Uterus (tissue), 4 donors: Measurements from ENCODE around the gene ADIPOR2. TPM values are rescaled to one million over a fixed set of nuclear protein-coding genes. Genes with fewer than 3 reads are reported as not detected.
"Not testable (repeated sequence)": the region's sequence is repeated elsewhere in the genome, so short reads cannot be mapped to it uniquely, and the experiment has no call there.

Source experiments
- DNase-seq, 2 donors: peaks; one replicate each; pipeline ENCODE4 v3.0.0-alpha.2; 2019 to 2020
- H3K27ac ChIP-seq, 2 donors: fragments of 200-600 bp; sonication (generic); 1 replicate in 1 of 2; 2 replicates in 1 of 2; pipeline ENCODE4 v1.5.1; 2016 to 2018
- H3K27me3 ChIP-seq, 2 donors: fragments of 200-600 bp; sonication (generic); one replicate each; pipeline ENCODE4 v1.5.1; 2018 to 2019; ENCODE audit warnings: control low read depth in 1 of 2
- H3K36me3 ChIP-seq, 2 donors: fragments of 200-600 bp; sonication (generic); one replicate each; pipeline ENCODE4 v1.5.1; 2019; ENCODE audit warnings: control low read depth in 1 of 2
- H3K4me1 ChIP-seq, 2 donors: fragments of 200-600 bp; sonication (generic); one replicate each; pipeline ENCODE4 v1.5.1; 2018 to 2019; ENCODE audit warnings: control low read depth in 1 of 2
- H3K4me3 ChIP-seq, 2 donors: fragments of 200-600 bp; sonication (generic); 1 replicate in 1 of 2; 2 replicates in 1 of 2; pipeline ENCODE4 v1.5.1; 2018 to 2019; ENCODE audit warnings: mild to moderate bottlenecking in 1 of 2
- H3K9me3 ChIP-seq, 2 donors: fragments of 200-600 bp; sonication (generic); one replicate each; pipeline ENCODE4 v1.5.1; 2019; ENCODE audit warnings: control low read depth in 1 of 2
- POLR2A ChIP-seq, 2 donors: fragments of 450-650 bp; IDR thresholded peaks; one replicate each; pipeline ENCODE4 v1.6.1; 2016; ENCODE audit warnings: antibody characterized with exemption in 2 of 2, mild to moderate bottlenecking in 1 of 2, moderate library complexity in 1 of 2
- intact Hi-C: fragments of 100-400 bp; cut with DNase I; formaldehyde crosslinking; loops from one replicate; pipeline ENCODE4 v1.15.1; 2023; ENCODE audit warnings: low total_unique reads
- total RNA-seq, 4 donors: library from RNA; depleted of rRNA in 3 of 4; stranded (reverse); fragments of >200 nt in 3 of 4; gene quantifications; one replicate each; pipeline versions ENCODE4 v1.1.0 to v1.2.4, GENCODE V29; 2014 to 2023
- TF ChIP-seq, protein P1 (sequence below), 4 experiments: fragments of 200-600 bp in 2 of 4; fragments of 450-650 bp in 2 of 4; sonication (generic) in 2 of 4; IDR thresholded peaks; one replicate each; pipeline ENCODE4 v1.5.1; 2016 to 2019; ENCODE audit warnings: antibody characterized with exemption in 4 of 4, mild to moderate bottlenecking in 2 of 4, moderate library complexity in 1 of 4
- donor health status: DM: yes; HTN: yes; CAD: no.

Gene ADIPOR2
- total RNA-seq, 4 donors from 2014 or later, result 30.3 to 71.2 (median 42.3) TPM

DNA sequence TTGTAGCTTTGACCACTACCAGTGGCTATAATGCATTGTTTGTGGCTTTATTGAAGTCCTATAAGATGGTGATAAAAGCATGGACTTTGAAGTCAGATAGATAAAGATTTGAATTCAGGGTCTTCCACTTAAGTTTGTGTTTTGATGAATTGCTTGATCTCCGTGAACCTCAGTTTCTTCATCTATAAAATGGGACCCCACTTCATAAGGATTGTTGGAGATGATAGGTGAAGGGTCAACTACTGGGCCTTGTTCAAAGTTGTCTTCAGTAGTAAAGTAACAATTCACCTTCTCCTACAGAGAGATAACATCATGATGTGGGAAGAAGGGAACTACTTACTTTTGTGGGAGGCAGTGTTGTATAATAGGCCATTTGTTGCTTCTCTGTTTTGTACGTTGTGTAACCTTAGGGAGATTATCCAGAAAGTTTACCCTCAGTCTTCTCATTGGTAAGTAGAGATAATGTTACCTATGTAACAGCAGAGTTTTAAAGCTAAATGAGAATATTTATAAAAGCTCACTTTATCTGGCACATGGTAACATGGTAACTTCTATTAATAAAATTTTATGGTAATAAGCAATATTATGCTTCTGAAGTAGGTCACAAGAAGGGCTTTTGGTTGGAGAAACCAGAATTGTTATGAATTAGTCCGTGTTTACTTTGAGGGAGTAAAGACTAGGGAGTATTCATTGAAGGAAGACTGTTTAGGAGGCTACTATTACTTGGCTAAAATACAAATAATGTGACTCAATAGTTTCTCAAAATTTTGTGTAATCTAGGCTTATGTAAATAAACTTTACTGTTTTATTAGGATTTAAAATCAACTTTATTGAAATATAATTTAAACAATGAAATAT is 15.1 kb downstream of the ADIPOR2 start:
- H3K36me3 ChIP-seq, result no peaks in the 10 kb centered on the region
- H3K9me3 ChIP-seq, result no peaks in the 10 kb centered on the region
- DNase-seq, result no peak
- no peak for TF ChIP-seq POLR2A (IDR thresholded peaks at IDR 0.05)
- TF ChIP-seq, protein P1, sequence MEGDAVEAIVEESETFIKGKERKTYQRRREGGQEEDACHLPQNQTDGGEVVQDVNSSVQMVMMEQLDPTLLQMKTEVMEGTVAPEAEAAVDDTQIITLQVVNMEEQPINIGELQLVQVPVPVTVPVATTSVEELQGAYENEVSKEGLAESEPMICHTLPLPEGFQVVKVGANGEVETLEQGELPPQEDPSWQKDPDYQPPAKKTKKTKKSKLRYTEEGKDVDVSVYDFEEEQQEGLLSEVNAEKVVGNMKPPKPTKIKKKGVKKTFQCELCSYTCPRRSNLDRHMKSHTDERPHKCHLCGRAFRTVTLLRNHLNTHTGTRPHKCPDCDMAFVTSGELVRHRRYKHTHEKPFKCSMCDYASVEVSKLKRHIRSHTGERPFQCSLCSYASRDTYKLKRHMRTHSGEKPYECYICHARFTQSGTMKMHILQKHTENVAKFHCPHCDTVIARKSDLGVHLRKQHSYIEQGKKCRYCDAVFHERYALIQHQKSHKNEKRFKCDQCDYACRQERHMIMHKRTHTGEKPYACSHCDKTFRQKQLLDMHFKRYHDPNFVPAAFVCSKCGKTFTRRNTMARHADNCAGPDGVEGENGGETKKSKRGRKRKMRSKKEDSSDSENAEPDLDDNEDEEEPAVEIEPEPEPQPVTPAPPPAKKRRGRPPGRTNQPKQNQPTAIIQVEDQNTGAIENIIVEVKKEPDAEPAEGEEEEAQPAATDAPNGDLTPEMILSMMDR (IDR thresholded peaks at IDR 0.05), result no peak
- no peak overlapping the region for H3K4me3 ChIP-seq
- H3K4me1 ChIP-seq, result no peaks in the 10 kb centered on the region
- no peaks in the 10 kb centered on the region for H3K27me3 ChIP-seq
- H3K27ac ChIP-seq, result no peak overlapping the region
- intact Hi-C loops, result no loop called here

DNA sequence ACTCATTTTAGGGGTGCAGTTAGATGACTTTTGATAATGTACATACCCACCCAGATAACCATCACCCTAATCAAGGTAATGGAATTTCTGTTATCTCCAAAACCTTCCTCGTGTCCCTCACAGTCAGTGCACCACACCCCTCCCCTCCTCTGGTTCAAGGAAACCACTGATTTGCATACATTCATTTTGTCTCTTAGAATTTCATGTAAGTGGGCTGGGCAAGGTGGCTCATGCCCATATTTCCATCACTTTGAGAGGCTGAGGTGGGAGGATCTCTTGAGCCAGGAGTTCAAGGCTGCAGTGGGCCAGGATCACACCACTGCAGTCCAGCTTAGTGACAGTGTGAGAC is 15.7 kb downstream of the ADIPOR2 start:
- Histone ChIP-seq H3K4me1 (no peaks in the 10 kb centered on the region), H3K4me3 (no peak overlapping the region), H3K9me3 (no peaks in the 10 kb centered on the region), H3K36me3 (no peaks in the 10 kb centered on the region), H3K27ac (no peak overlapping the region), H3K27me3 (no peaks in the 10 kb centered on the region)
- intact Hi-C loops, result no loop called here
- DNase-seq, result no peak
- TF ChIP-seq POLR2A (IDR thresholded peaks at IDR 0.05), result no peak
- TF ChIP-seq, protein P1 (IDR thresholded peaks at IDR 0.05), result no peak

DNA sequence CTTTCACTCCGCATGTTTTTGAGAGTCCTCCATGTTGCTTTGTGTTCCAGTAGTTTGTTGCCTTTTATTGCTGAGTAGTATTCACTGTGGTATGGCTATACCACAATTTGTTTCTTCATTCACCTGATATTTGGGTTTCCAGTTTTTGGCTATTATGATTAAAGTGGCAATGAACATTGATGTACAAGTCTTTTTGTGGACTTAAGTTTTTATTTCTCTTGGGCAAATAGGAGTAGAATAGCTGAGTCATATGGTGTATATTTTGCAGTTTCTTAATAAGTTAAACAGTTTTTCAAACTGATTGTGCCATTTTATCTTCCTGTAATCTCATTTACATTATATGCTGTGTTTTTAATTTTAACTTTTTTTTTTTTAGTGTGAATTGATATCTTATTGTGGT is 16.2 kb downstream of the ADIPOR2 start:
- TF ChIP-seq, protein P1 (IDR thresholded peaks at IDR 0.05), result no peak
- TF ChIP-seq POLR2A (IDR thresholded peaks at IDR 0.05), result no peak
- no peaks in the 10 kb centered on the region for H3K9me3 ChIP-seq
- H3K4me3 ChIP-seq, result no peak overlapping the region
- H3K4me1 ChIP-seq, result no peaks in the 10 kb centered on the region
- DNase-seq, result no peak
- H3K27ac ChIP-seq, result no peak overlapping the region
- no peaks in the 10 kb centered on the region for H3K27me3 ChIP-seq
- intact Hi-C loops, result no loop called here
- H3K36me3 ChIP-seq, result no peaks in the 10 kb centered on the region

DNA sequence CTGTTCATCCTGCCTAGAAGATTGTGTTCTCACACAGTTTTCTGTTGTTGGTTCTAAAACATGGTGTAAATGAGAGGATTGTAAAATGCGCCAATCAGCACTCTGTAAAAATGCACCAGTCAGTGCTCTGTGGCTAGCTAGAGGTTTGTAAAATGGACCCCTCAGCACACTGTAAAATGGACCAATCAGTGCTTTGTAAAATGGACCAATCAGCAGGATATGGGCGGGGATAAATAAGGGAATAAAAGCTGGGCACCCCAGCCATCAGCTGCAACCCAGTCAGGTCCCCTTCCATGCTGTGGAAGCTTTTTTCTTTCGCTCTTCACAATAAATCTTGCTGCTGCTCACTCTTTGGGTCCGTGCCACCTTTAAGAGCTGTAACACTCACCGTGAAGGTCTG is 19.1 kb downstream of the ADIPOR2 start:
- H3K27ac ChIP-seq, intact Hi-C loops, DNase-seq, H3K4me3 ChIP-seq, H3K36me3 ChIP-seq, H3K9me3 ChIP-seq, H3K27me3 ChIP-seq, H3K4me1 ChIP-seq: not testable (repeated sequence)

DNA sequence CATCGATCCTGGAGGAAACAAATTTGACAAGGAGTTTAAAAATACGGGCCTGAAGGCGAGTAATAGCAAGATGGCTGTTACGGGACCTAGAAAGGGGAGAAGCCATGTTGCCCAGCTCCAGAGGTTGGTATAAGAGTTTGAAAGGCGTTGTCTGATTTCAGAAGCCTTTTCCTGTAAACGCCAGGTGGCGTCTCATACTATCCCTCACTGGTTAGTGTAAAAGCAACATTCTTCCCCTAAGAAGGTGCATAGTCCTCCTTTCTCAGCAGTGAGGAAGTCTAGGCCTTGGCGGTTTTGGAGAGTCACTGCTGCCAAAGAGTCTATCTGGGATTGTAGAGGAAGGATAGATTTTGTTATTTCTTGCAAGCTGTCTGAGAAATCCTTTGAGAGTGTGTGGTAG is 20.0 kb downstream of the ADIPOR2 start:
- DNase-seq, H3K4me3 ChIP-seq, H3K4me1 ChIP-seq, intact Hi-C loops, H3K36me3 ChIP-seq, H3K27ac ChIP-seq, H3K9me3 ChIP-seq, H3K27me3 ChIP-seq: not testable (repeated sequence)

DNA sequence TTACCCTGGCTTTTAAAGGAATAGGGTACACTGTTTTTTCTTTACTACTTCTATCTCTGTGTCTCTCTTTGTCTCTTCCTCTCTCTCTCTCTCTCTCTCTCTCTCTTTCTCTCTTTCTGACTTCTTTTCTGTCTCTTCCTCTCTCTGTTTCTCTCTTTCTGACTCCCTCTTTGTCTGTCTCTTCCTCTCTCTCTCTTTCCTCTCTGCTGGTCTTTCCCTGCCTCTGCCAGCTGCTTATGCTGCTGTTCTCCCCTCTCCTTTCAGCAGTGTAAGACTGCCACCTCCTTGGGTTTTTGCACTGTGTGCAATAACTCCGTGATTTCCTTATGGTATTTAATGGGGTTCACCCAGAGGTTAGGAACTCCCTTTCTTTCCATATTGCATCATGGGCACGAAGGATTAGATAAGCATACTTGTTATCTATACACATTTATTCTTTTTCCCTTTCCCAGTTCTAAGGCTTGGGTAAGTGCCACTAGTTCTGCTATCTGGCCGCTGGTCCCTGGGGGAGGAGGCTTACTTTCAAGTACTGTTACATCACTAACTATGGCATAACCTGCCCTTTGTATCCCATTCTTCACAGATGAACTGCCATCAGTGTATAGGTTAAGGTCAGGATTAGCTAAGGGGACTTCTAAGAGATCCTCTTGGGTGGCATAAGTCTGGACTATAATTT is 20.8 kb downstream of the ADIPOR2 start:
- H3K27ac ChIP-seq, H3K4me3 ChIP-seq, H3K4me1 ChIP-seq, H3K27me3 ChIP-seq, H3K9me3 ChIP-seq, DNase-seq, intact Hi-C loops, H3K36me3 ChIP-seq: not testable (repeated sequence)

DNA sequence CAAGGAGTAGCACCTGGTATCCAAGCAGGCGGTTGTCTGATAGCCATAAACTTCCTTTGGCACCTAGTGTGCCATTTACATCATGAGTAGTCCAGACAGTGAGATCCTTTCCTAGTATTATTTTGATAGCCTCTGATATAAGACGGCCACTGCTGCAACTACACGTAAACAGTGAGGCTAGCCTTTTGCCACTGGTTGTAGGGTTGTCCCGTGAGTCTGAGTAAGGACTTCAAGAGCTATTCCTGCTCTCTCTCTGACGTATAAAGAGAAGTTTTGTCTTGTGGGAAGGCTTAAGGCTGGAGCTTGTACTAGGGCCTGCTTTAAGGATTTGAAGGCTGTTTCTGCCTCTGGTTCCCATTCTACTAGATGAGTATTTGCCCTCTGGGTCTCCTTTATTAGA is 21.4 kb downstream of the ADIPOR2 start:
- H3K9me3 ChIP-seq, DNase-seq, H3K4me1 ChIP-seq, H3K4me3 ChIP-seq, H3K27me3 ChIP-seq, intact Hi-C loops, H3K36me3 ChIP-seq, H3K27ac ChIP-seq: not testable (repeated sequence)

DNA sequence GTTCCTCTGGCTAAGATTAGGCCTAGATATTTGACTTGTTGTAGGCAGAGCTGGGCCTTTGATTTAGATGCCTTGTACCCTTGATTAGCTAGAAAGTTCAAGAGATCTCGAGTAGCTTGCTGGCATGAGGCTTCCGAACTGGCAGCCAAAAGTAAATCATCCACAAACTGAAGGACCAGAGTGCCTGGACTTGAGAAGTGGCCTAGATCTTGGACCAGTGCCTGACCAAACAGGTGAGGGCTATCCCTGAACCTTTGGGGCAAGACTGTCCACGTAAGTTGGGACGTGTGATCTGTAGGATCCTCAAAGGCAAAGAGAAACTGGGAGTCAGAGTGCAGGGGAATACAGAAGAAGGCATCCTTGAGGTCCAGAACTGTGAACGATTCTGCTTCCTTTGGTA is 22.0 kb downstream of the ADIPOR2 start:
- H3K27me3 ChIP-seq, DNase-seq, H3K36me3 ChIP-seq, H3K4me3 ChIP-seq, intact Hi-C loops, H3K27ac ChIP-seq, H3K4me1 ChIP-seq, H3K9me3 ChIP-seq: not testable (repeated sequence)

DNA sequence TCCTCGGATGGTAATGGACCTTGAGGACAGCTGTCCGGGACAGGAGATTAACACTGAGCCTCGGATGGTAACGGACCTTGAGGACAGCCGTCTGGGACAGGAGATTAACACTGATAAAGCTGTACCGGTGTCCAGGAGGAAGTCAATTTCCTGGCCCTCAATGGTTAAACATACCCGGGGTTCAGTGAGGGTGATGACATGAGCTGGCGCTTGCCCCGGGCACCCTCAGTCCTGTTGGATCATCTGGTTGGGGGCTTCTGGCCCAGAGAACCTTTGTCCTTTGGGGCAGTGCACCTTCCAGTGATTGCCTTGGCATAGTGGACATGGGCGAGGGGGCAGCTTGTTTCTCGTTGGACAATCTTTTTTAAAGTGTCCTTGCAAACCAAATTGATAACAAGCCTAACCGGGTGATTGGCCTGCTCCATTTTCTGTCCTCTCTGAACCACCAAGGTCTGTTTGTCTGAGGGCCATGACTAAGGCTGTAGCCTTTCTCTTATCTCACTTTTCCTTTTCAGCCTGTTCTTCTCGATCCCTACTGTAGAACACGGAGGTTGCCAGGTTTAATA is 23.0 kb downstream of the ADIPOR2 start:
- H3K4me3 ChIP-seq, H3K4me1 ChIP-seq, DNase-seq, intact Hi-C loops, H3K9me3 ChIP-seq, H3K27me3 ChIP-seq, H3K27ac ChIP-seq, H3K36me3 ChIP-seq: not testable (repeated sequence)

DNA sequence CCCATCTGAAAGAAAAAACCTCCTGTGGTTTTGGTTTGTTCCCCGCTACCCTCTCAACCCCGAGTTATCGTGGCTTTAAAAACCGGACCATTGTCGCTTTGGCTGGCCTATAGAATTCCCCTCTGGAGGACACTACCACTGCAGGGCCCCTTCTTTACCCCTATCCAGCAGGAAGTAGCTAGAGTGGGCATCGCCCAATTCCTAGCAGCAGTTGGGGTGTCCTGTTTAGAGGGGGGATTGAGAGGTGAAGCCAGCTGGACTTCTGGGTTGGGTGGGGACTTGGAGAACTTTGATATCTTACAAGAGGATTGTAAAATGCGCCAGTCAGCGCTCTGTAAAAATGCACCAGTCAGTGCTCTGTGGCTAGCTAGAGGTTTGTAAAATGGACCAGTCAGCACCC is 24.6 kb downstream of the ADIPOR2 start:
- H3K27ac ChIP-seq, H3K36me3 ChIP-seq, H3K4me3 ChIP-seq, H3K4me1 ChIP-seq, H3K9me3 ChIP-seq, DNase-seq, intact Hi-C loops, H3K27me3 ChIP-seq: not testable (repeated sequence)
